Measurements from ENCODE around the gene SYT2.
"Not testable (repeated sequence)": the region's sequence is repeated elsewhere in the genome, so short reads cannot be mapped to it uniquely, and the experiment has no call there.

Gene SYT2

GRCh38 chr1:202643397-202644218, 66.6 kb downstream of the SYT2 start:
- DNase-seq (ENCODE audit: low read depth in 3 of 3), result no peak

- no peak for DNase-seq (ENCODE audit: low read depth in 3 of 3)
Observed at GRCh38 chr1:202642619-202643291, 67.5 kb downstream of the SYT2 start.

GRCh38 chr1:202642212-202642611, 68.0 kb downstream of the SYT2 start:
- DNase-seq (ENCODE audit: low read depth in 3 of 3), result no peak

DNA sequence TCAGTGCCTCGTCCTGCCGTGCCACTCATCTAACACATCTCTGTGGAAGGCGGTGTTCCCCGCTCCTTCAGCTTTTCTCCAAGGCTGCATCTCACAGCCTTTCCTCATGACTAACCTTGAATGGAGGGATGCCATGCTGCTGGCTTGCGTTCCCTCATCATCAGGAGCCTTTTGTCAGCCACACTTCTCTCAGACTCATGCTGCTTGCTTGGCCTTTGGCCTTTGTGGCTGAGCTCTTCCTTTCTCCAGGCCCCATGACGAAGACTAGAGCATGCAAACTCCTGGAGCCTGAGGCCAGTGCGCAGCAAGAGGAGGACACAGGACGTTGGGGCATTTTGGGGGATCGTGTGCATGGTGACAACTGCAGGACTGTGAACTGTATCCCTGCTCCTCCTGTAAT, 70.8 kb downstream of the SYT2 start:
- no peak for DNase-seq (ENCODE audit: low read depth in 3 of 3)

DNA sequence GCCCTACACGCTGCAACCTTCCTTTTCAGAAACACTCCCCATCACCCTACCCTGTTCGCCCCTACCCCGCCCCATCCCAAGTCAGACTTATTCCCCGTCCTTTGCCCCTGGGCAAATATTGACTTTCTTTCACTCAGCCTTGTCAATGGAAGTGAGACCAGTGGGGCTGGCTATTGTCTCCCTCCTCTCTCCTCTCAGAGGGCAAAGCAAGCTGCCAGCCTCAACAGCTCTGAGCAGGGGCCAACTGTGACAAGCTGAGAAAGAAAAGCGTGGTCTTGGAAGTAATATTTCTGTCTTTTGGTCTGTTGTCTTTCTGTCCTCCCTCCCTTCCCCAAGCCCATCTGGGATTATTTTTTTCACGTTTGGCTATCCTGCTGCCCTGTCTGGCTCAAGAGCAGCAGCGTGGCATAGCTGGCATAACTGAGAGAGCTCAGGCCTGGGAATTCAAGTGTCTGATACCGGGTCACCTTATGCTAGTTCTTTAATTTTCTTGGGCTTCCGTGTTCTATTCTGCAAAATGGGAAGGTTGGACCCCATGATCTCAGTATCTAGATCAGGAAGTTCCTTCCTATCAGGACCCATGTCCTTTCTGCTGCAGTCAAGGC, 71.5 kb downstream of the SYT2 start:
- not testable (repeated sequence) for DNase-seq (ENCODE audit: low read depth in 3 of 3)

- DNase-seq (ENCODE audit: low read depth in 3 of 3), result no peak
Observed at GRCh38 chr1:202638019-202638700, 72.1 kb downstream of the SYT2 start.

GRCh38 chr1:202637321-202638018, 72.8 kb downstream of the SYT2 start:
- not testable (repeated sequence) for DNase-seq (ENCODE audit: low read depth in 3 of 3)

- not testable (repeated sequence) for DNase-seq (ENCODE audit: low read depth in 3 of 3)
Observed at GRCh38 chr1:202636171-202636570, 74.1 kb downstream of the SYT2 start.

DNA sequence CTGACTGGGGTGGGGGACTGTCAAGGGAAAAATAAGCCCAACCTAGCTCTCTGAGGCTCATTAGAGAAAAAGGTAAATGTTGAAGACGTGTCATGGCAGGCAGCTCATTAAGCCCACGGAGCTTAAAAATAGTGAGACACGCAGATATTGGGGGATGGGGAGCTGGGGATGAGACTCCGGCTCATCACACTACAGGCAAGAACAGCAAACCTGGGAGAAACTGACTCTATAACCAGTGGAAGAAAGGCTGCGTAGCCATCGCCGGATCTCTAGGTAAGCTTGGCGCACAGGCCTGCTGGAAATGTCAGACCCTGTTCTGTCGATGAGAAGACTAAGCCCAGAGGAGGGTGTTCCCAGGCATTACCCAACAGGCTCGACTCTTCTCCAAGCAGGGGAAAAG, 78.0 kb downstream of the SYT2 start:
- no peak for DNase-seq (ENCODE audit: low read depth in 3 of 3)

DNA sequence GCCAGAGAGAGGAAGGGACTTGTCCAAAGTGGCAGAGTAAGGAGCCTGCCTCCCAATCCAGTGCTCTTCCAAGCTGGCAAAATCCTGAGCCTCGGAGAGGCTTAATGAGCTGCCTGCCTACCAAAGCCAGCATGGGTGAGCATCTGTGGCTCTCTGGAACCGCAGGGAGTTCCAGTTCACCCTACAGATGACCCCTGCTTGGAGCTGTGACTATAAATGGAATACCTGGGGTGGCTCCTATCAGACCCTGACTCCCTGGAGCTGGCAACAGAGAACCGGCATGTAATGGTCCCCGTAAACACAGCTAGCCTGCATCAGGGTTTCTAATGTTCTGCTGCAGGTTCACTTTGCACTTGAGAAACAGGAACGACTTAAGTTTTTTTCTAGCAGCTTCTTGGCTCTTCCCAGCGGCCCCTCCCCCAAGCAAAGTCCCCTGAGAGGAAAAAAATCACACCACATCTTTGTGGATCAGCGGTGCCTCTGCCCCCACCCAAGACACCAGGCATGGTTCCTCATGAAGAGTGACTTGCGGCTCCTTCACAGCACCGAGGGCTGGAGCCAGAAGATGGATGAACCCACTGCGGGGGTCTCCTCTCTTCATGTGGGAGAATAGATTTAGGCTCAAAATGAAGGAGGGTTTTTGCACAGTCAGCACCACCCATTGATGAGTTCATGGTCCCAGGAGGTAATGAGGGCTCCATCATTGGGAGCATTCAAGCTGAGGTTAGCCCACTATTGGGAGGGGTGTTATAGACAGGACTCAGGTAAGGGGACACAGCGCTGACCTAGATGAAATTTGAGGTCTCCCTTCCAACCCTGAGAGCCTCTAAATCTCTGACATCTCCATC, 79.0 kb downstream of the SYT2 start:
- DNase-seq (ENCODE audit: low read depth in 3 of 3), result no peak

DNA sequence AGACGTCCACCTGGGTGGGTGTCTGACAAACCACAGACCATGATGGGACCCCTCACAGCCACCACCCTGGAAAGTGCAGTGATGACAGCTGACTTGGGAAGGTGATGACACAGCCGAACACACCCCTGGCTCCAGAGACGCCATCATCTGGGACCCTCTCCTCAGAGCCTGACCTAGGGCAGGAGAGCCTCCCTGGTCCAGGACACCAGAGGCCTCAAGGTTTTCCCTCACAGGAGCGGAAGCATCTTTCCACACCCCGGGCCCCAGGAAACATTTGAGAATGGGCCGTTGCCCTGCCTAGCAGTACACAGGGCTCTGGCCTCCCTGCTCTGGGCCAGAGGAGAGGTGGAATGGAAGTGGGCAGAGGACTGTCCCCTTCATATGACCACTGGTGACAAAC, 79.7 kb downstream of the SYT2 start:
- no peak for DNase-seq (ENCODE audit: low read depth in 3 of 3)

- DNase-seq (ENCODE audit: low read depth in 3 of 3), result not testable (repeated sequence)
Observed at GRCh38 chr1:202630096-202630495, 80.2 kb downstream of the SYT2 start.

DNA sequence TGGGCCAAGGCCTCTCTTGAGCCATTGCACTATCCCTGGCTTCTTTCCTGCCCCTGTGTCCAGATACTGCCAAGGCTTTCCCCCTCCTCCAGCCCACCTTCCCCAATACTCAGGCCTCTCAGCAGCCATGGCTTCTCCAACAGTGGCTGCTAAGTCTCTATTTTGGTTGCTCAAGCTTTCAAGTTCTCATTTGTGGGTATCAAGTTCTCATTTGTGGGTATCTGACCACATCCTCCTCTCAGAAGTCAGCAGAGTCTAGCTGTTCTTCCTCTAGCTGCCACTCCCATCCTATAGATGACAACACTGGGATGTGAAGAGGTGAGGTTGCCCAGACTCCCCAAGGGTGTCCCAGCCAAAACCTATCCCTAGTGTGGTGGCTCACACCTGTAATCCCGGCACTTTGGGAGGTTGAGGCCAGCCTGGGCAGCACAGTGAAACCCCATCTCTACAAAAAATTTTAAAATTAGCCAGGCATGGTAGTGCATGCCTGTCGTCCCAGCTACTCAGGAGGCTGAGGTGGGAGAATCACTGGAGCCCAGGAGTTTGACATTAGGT, 80.9 kb downstream of the SYT2 start:
- DNase-seq (ENCODE audit: low read depth in 3 of 3), result not testable (repeated sequence)

GRCh38 chr1:202628646-202629215, 81.5 kb downstream of the SYT2 start:
- no peak for DNase-seq (ENCODE audit: low read depth in 3 of 3)

- DNase-seq (ENCODE audit: low read depth in 3 of 3), result no peak
Observed at GRCh38 chr1:202627841-202628565, 82.3 kb downstream of the SYT2 start.

GRCh38 chr1:202627036-202627435, 83.2 kb downstream of the SYT2 start:
- DNase-seq (ENCODE audit: low read depth in 3 of 3), result not testable (repeated sequence)

DNA sequence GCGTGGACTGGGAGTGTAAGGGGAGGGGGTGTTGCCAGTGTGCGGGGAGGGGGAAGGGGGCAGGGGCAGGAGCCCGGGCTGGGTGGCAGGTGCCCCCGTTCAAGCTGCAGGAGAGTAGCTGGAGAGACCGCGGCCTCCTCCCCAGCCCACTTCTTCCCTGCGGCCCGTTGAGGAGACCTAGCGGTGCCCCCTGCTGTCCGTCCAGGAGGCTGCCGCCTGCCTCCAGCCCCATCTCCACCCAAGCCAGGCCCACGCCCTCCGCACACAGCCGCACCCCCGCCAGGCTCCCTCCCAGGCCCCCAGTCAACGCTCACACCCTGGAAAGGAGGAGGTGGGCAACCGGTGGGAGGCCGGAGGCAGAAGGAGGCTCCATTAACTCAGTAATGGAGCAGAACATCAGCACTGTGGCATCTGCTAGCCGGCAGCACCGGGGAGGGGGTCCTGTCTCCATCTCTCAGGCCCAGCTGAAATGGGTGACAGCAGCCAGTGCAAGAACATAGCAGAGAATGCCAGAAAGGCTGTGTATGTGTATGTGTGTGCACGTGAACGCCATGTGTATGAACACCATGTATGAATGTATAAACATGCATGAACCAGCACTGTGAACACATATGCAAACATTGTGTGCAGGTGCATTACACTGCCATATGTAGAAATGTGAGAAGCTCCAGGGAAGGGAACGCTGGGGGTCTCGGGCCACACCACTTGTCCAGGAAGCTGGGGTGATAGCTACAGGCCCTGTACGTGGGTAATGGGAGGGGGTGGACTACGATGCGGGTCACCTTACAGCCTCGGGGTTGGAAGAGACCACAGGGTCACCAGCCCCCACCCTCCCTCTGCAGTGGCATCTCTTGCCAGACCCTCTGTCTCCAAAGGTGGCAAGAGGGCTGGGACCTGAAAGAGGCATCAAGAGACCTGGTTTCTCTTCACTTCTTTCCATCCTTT, 84.6 kb downstream of the SYT2 start:
- peak in 1 of 3 experiments; percentile 11 for DNase-seq (ENCODE audit: low read depth in 3 of 3)

GRCh38 chr1:202624781-202625108, 85.5 kb downstream of the SYT2 start:
- DNase-seq (ENCODE audit: low read depth in 3 of 3), result no peak

All from stimulated activated CD4-positive, alpha-beta T cell treated with anti-CD3 and anti-CD28 coated beads, TNF-alpha, amount 100 ng/mL, for 4 hours (primary cell).